HEK293 (cell line): Measurements from ENCODE around the gene MLNR.

Source experiments
- CTCF ChIA-PET: fragments of 350-600 bp; formaldehyde crosslinking; extraction: SDS; loops from one replicate; lab custom pipeline; 2021; ENCODE audit warnings: antibody characterized with exemption; lab: Yijun Ruan, JAX
- POLR2A ChIA-PET: fragments of 300-600 bp; formaldehyde crosslinking; extraction: SDS; loops from one replicate; lab custom pipeline; 2020; ENCODE audit warnings: antibody characterized with exemption, inconsistent platforms; lab: Yijun Ruan, JAX
- H3K27ac ChIP-seq: fragments of 200-500 bp; sonication (Bioruptor generic); 2 replicates; pipeline ENCODE4 v1.5.1; 2014; ENCODE audit warnings: low read depth, low read length, control low read depth, inconsistent platforms; ENCODE audit errors: extremely low read depth
- H3K36me3 ChIP-seq, 2 experiments: fragments of 200-500 bp in 1 of 2; sonication (Bioruptor generic) in 1 of 2; 1 replicate in 1 of 2; 2 replicates in 1 of 2; pipeline ENCODE4 v1.5.1; 2014 to 2017; ENCODE audit warnings: inconsistent platforms in 2 of 2, low read length in 2 of 2; ENCODE audit not compliant: control insufficient read depth in 2 of 2, insufficient read depth in 1 of 2
- H3K4me1 ChIP-seq: fragments of 200-500 bp; sonication (Bioruptor generic); 2 replicates; pipeline ENCODE4 v1.5.1; 2014; ENCODE audit warnings: mild to moderate bottlenecking, low read length, inconsistent platforms; ENCODE audit not compliant: control insufficient read depth, insufficient read depth
- H3K4me3 ChIP-seq: 2 replicates; pipeline ENCODE4 v1.5.1; 2011; ENCODE audit warnings: low read depth, mild to moderate bottlenecking, control low read depth, low read length, moderate library complexity
- H3K9me3 ChIP-seq: fragments of 200-500 bp; sonication (Bioruptor generic); 2 replicates; pipeline ENCODE4 v1.5.1; 2014; ENCODE audit warnings: low read depth, low read length, inconsistent platforms; ENCODE audit not compliant: control insufficient read depth, insufficient read depth
- EGR2 ChIP-seq: fragments of 450-650 bp; formaldehyde crosslinking; IDR thresholded peaks from 2 replicates; pipeline ENCODE4 v1.5.1; 2016; ENCODE audit warnings: low read depth, missing biosample characterization, missing genetic modification characterization
- FEZF1 ChIP-seq: fragments of 450-650 bp; formaldehyde crosslinking; IDR thresholded peaks from 2 replicates; pipeline ENCODE4 v1.5.1; 2016; ENCODE audit warnings: missing biosample characterization, missing genetic modification characterization
- GLIS1 ChIP-seq: fragments of 450-650 bp; formaldehyde crosslinking; IDR thresholded peaks from 2 replicates; pipeline ENCODE4 v1.5.1; 2016; ENCODE audit warnings: missing biosample characterization, missing genetic modification characterization
- KLF8 ChIP-seq: fragments of 450-650 bp; formaldehyde crosslinking; IDR thresholded peaks from 2 replicates; pipeline ENCODE4 v1.5.1; 2016; ENCODE audit warnings: missing biosample characterization, missing genetic modification characterization
- KLF9 ChIP-seq: fragments of 450-650 bp; formaldehyde crosslinking; IDR thresholded peaks from 2 replicates; pipeline ENCODE4 v1.5.1; 2016; ENCODE audit warnings: missing biosample characterization, missing genetic modification characterization, low read depth
- MZF1 ChIP-seq: fragments of 450-650 bp; formaldehyde crosslinking; IDR thresholded peaks from 2 replicates; pipeline ENCODE4 v1.5.1; 2017; ENCODE audit warnings: missing biosample characterization, missing genetic modification characterization, borderline replicate concordance
- SCRT2 ChIP-seq: fragments of 450-650 bp; formaldehyde crosslinking; IDR thresholded peaks from 2 replicates; pipeline ENCODE4 v1.5.1; 2016; ENCODE audit warnings: missing biosample characterization, missing genetic modification characterization
- ZBTB7A ChIP-seq: fragments of 450-650 bp; formaldehyde crosslinking; IDR thresholded peaks from 2 replicates; pipeline ENCODE4 v1.5.1; 2016; ENCODE audit warnings: low read depth, missing biosample characterization, missing genetic modification characterization
- ZFHX2 ChIP-seq: fragments of 450-650 bp; formaldehyde crosslinking; conservative IDR thresholded peaks from 2 replicates; pipeline ENCODE4 v1.5.1; 2016; ENCODE audit warnings: missing biosample characterization, missing genetic modification characterization
- ZNF132 ChIP-seq: fragments of 450-650 bp; formaldehyde crosslinking; IDR thresholded peaks from 2 replicates; pipeline ENCODE4 v1.5.1; 2017; ENCODE audit warnings: missing biosample characterization, missing genetic modification characterization, borderline replicate concordance
- ZNF16 ChIP-seq: fragments of 450-650 bp; formaldehyde crosslinking; IDR thresholded peaks from 2 replicates; pipeline ENCODE4 v1.5.1; 2016; ENCODE audit warnings: low read depth, missing biosample characterization, missing genetic modification characterization
- ZNF341 ChIP-seq: fragments of 450-650 bp; formaldehyde crosslinking; IDR thresholded peaks from 2 replicates; pipeline ENCODE4; 2016; ENCODE audit warnings: low read depth, missing biosample characterization, missing genetic modification characterization
- ZNF37A ChIP-seq: fragments of 450-650 bp; IDR thresholded peaks from 2 replicates; pipeline ENCODE4 v1.5.1; 2018; ENCODE audit warnings: missing biosample characterization, missing genetic modification characterization
- ZNF48 ChIP-seq: fragments of 450-650 bp; formaldehyde crosslinking; IDR thresholded peaks from 2 replicates; pipeline ENCODE4 v1.5.1; 2016; ENCODE audit warnings: missing biosample characterization, missing genetic modification characterization
- ZNF530 ChIP-seq: fragments of 450-650 bp; formaldehyde crosslinking; IDR thresholded peaks from 2 replicates; pipeline ENCODE4 v1.5.1; 2016; ENCODE audit warnings: low read depth, missing biosample characterization, missing genetic modification characterization
- ZNF621 ChIP-seq: fragments of 450-650 bp; formaldehyde crosslinking; IDR thresholded peaks from 2 replicates; pipeline ENCODE4 v1.5.1; 2017; ENCODE audit warnings: missing biosample characterization, missing genetic modification characterization
- ZNF660 ChIP-seq: fragments of 450-650 bp; IDR thresholded peaks from 2 replicates; pipeline ENCODE4 v1.5.1; 2018; ENCODE audit warnings: missing biosample characterization, mild to moderate bottlenecking, missing genetic modification characterization
- ZNF776 ChIP-seq: fragments of 450-650 bp; formaldehyde crosslinking; IDR thresholded peaks from 2 replicates; pipeline ENCODE4 v1.5.0; 2017; ENCODE audit warnings: missing biosample characterization, missing genetic modification characterization, borderline replicate concordance
- ZSCAN30 ChIP-seq: fragments of 450-650 bp; IDR thresholded peaks from 2 replicates; pipeline ENCODE4 v1.5.1; 2018; ENCODE audit warnings: missing biosample characterization, mild to moderate bottlenecking, missing genetic modification characterization, moderate library complexity
- TF ChIP-seq, protein P1 (sequence below): fragments of 450-650 bp; formaldehyde crosslinking; IDR thresholded peaks from 2 replicates; pipeline ENCODE4 v1.5.1; 2017; ENCODE audit warnings: missing biosample characterization, missing genetic modification characterization
- TF ChIP-seq, protein P2 (sequence below): fragments of 450-650 bp; formaldehyde crosslinking; IDR thresholded peaks from 2 replicates; pipeline ENCODE4 v1.5.1; 2016; ENCODE audit warnings: missing biosample characterization, missing genetic modification characterization

The MLNR gene

DNA sequence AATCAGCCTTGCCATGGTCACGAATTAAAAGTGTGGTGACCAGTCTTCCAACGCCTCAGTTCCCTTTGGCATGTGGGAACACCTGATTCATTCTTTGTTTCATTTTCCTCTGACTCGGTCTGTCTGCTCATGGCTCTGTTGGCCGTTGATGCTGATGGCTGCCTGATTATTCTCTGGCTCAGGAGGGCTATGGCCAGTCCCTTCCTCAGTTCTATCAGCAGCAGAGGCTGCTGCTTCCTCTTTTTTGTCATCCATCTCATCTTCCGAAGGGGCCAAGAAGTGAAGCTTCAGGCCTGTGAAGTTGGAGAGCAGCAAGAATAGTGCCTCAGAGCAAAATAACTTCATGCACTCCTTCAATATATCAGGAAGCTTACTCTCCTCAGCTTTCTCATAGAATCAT is 9.5 kb upstream of the MLNR start (continued):
- TF ChIP-seq, protein P1, sequence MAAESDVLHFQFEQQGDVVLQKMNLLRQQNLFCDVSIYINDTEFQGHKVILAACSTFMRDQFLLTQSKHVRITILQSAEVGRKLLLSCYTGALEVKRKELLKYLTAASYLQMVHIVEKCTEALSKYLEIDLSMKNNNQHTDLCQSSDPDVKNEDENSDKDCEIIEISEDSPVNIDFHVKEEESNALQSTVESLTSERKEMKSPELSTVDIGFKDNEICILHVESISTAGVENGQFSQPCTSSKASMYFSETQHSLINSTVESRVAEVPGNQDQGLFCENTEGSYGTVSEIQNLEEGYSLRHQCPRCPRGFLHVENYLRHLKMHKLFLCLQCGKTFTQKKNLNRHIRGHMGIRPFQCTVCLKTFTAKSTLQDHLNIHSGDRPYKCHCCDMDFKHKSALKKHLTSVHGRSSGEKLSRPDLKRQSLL = no peak
- no peak for TF ChIP-seq ZNF37A (tag by site-specific recombination)

DNA sequence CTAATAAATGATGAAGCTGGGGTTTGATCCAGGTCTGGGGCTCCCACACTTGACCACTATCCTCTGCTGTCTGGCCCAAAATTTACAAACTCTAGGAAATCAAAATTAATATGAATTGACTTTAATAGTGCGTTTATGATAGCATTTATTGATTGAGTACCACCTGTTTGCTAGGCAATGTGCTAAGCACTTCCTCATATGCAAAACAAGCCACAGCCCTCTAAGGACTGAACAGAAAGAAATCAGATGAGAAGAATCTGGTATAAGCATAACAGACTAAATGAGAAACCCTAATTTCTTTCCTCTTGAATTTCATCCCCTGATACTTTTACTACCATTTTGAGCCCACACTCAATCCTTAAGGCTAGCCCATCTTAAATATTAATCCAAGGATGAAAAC is 6.6 kb upstream of the MLNR start:
- POLR2A ChIA-PET = no interaction called here
- H3K9me3 ChIP-seq = no peaks in the 10 kb centered on the region
- TF ChIP-seq SCRT2 (0 out of 2 replicates have a peak, but pooled peaks have one; percentile 13), GLIS1 (no peak)
- TF ChIP-seq, all 188 proteins: peak for 1
- Histone ChIP-seq H3K36me3 (peaks cover 0 to 2% of the 10 kb centered on the region in 2 experiments; a peak in 1 of 3 replicates), H3K27ac (no peak overlapping the region), H3K4me1 (no peaks in the 10 kb centered on the region), H3K4me3 (no peak overlapping the region)
- CTCF ChIA-PET = no interaction called here

DNA sequence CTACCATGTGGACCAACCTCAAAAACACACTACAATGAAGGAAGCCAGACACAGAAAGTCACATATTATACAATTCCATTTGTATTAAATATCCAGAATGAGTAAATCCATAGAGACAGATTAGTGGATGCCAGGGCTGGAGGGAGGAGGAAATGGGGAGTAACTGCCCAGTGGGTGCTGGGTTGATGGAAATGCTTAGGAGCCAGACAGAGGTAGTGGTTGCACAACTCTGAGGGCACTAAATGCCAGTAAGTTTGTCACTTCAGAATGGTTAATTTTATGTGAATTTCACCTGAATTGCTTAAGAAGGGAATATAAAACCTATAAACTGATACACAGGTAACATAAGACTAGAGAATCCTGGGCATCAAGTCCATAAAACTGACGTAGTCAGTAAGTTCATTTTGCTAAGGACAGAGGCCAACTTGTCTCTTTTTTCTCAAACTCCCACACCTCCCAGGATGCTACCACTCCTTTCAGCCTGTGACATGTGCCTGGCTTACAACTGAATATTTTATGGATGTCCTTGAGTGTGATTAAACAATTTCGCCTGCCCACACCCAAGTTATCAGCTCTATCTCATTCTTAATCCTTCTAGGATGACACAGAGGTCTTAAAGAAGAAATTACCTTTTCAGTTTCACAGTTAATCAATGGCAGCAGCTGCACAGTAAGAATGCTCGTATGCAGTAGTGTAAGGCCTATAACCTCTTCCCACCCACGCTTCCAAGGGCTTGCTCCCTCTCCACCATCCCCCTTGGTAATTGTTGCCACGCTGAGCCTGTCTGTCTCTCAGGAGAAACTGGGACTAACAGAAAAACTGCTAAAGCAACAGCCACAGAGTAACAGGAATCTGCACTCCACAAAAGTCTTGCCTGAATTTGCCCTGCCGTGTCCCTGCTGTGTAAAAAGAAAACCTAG is 5.9 kb upstream of the MLNR start:
- Histone ChIP-seq H3K4me1 (no peaks in the 10 kb centered on the region), H3K4me3 (no peak overlapping the region), H3K9me3 (no peaks in the 10 kb centered on the region), H3K36me3 (peaks cover 0 to 2% of the 10 kb centered on the region in 2 experiments; a peak in 1 of 3 replicates), H3K27ac (no peak overlapping the region)
- CTCF ChIA-PET = interaction anchor here (0.8 kb wide), 1 partner anchor 13 kb away, joined by 3 read pairs; no protein-coding TSS in a partner anchor
- POLR2A ChIA-PET = no interaction called here
- TF ChIP-seq ZNF530 (no peak), ZNF48 (tag by site-specific recombination) (no peak), SCRT2 (no peak), ZBTB7A (tag by site-specific recombination) (no peak), KLF8 (tag by site-specific recombination) (no peak), EGR2 (tag by site-specific recombination) (peak; percentile 38), MZF1 (tag by site-specific recombination) (no peak), ZSCAN30 (tag by site-specific recombination) (no peak), ZFHX2 (tag by site-specific recombination) (peak; percentile 31; the same call in 1 of the 2 replicates), ZNF132 (no peak), ZNF341 (tag by site-specific recombination) (no peak), KLF9 (no peak), ZNF660 (tag by site-specific recombination) (no peak), ZNF621 (tag by site-specific recombination) (no peak), ZNF16 (no peak), FEZF1 (tag by site-specific recombination) (0 out of 2 replicates have a peak, but pooled peaks have one; percentile 12), ZNF776 (tag by site-specific recombination) (no peak)
- TF ChIP-seq, protein P2, sequence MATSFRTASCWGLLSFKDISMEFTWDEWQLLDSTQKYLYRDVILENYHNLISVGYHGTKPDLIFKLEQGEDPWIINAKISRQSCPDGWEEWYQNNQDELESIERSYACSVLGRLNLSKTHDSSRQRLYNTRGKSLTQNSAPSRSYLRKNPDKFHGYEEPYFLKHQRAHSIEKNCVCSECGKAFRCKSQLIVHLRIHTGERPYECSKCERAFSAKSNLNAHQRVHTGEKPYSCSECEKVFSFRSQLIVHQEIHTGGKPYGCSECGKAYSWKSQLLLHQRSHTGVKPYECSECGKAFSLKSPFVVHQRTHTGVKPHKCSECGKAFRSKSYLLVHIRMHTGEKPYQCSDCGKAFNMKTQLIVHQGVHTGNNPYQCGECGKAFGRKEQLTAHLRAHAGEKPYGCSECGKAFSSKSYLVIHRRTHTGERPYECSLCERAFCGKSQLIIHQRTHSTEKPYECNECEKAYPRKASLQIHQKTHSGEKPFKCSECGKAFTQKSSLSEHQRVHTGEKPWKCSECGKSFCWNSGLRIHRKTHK (tag by site-specific recombination) = no peak
